Calu3 (cell line): ENCODE results near the gene SERTAD2. TPM values are rescaled to one million over a fixed set of nuclear protein-coding genes. Genes with fewer than 3 reads are reported as not detected.

ENCODE experiments used
- BruUV-seq: library from RNA; stranded (reverse); fragments of 400-500 nt; replicated peaks from 2 replicates; lab custom pipeline; 2021; lab: Mats Ljungman, UMichigan
- CTCF ChIA-PET: fragments of 300-600 bp; sonication (Branson Sonifier 250); formaldehyde crosslinking; loops from one replicate; lab custom pipeline; 2022; ENCODE audit warnings: antibody characterized with exemption; lab: Charles Lee
- DNase-seq: peaks from one replicate; pipeline ENCODE4 v3.0.0; 2022
- H3K27ac Mint-ChIP-seq: one replicate; pipeline ENCODE4 v1.8.0; 2022; ENCODE audit warnings: mixed read lengths; ENCODE audit not compliant: unreplicated experiment
- H3K27me3 Mint-ChIP-seq: one replicate; pipeline ENCODE4 v1.8.0; 2022; ENCODE audit warnings: mixed read lengths; ENCODE audit not compliant: unreplicated experiment
- H3K36me3 Mint-ChIP-seq: one replicate; pipeline ENCODE4 v1.8.0; 2022; ENCODE audit warnings: mild to moderate bottlenecking, moderate library complexity, mixed read lengths; ENCODE audit not compliant: insufficient read depth, unreplicated experiment
- H3K4me1 Mint-ChIP-seq: one replicate; pipeline ENCODE4 v1.8.0; 2022; ENCODE audit warnings: mild to moderate bottlenecking, low read depth, mixed read lengths; ENCODE audit not compliant: unreplicated experiment
- H3K4me3 Mint-ChIP-seq: one replicate; pipeline ENCODE4 v1.8.0; 2022; ENCODE audit warnings: mild to moderate bottlenecking, low read depth, moderate library complexity, mixed read lengths; ENCODE audit not compliant: unreplicated experiment
- H3K9me3 Mint-ChIP-seq: one replicate; pipeline ENCODE4 v1.8.0; 2022; ENCODE audit warnings: low read depth, mixed read lengths; ENCODE audit not compliant: unreplicated experiment
- CTCF ChIP-seq: fragments of 200-600 bp; IDR thresholded peaks from one replicate; pipeline ENCODE4 v1.8.0; 2022; ENCODE audit warnings: antibody characterized with exemption; ENCODE audit not compliant: unreplicated experiment
- intact Hi-C: fragments of 100-400 bp; cut with micrococcal nuclease; formaldehyde crosslinking; loops from one replicate; pipeline ENCODE4 v1.10.0; 2022; ENCODE audit not compliant: unreplicated experiment
- total RNA-seq: library from RNA; stranded (reverse); gene quantifications from 2 replicates; pipeline ENCODE4 v1.2.3, GENCODE V29; 2022

SERTAD2 gene
- total RNA-seq, 1 experiment from 2014 or later, result 19.2 TPM

GRCh38 chr2:64670047-64670446 is 16.3 kb upstream of the SERTAD2 start:
- Mint-ChIP-seq H3K4me3 (no peak overlapping the region), H3K4me1 (peaks cover 7% of the 10 kb centered on the region), H3K36me3 (no peaks in the 10 kb centered on the region), H3K27me3 (no peaks in the 10 kb centered on the region), H3K9me3 (no peaks in the 10 kb centered on the region), H3K27ac (no peak overlapping the region)
- CTCF ChIA-PET, result no interaction called here
- DNase-seq, result no peak
- intact Hi-C loops, result no loop called here
- TF ChIP-seq CTCF, result no peak
- BruUV-seq, result no TSS peak

GRCh38 chr2:64669288-64669687 is 15.6 kb upstream of the SERTAD2 start:
- Mint-ChIP-seq H3K4me1 (peaks cover 7% of the 10 kb centered on the region), H3K9me3 (no peaks in the 10 kb centered on the region), H3K36me3 (no peaks in the 10 kb centered on the region), H3K4me3 (no peak overlapping the region), H3K27me3 (no peaks in the 10 kb centered on the region), H3K27ac (no peak overlapping the region)
- DNase-seq, result no peak
- no TSS peak for BruUV-seq
- CTCF ChIA-PET, result no interaction called here
- intact Hi-C loops, result no loop called here
- no peak for TF ChIP-seq CTCF

GRCh38 chr2:64668542-64668941 is 14.8 kb upstream of the SERTAD2 start:
- BruUV-seq, result no TSS peak
- no peak overlapping the region for H3K27ac Mint-ChIP-seq
- H3K36me3 Mint-ChIP-seq, result no peaks in the 10 kb centered on the region
- no peak overlapping the region for H3K4me3 Mint-ChIP-seq
- H3K4me1 Mint-ChIP-seq, result peaks cover 7% of the 10 kb centered on the region
- intact Hi-C loops, result no loop called here
- H3K27me3 Mint-ChIP-seq, result no peaks in the 10 kb centered on the region
- no peak for DNase-seq
- CTCF ChIA-PET, result interaction anchor here (1.0 kb wide), 1 partner anchor 9 kb away, joined by 3 read pairs; no protein-coding TSS in a partner anchor
- TF ChIP-seq CTCF, result no peak
- H3K9me3 Mint-ChIP-seq, result no peaks in the 10 kb centered on the region

GRCh38 chr2:64667535-64667934 is 13.8 kb upstream of the SERTAD2 start:
- H3K27me3 Mint-ChIP-seq, result no peaks in the 10 kb centered on the region
- H3K4me3 Mint-ChIP-seq, result no peak overlapping the region
- no peaks in the 10 kb centered on the region for H3K36me3 Mint-ChIP-seq
- no TSS peak for BruUV-seq
- H3K9me3 Mint-ChIP-seq, result no peaks in the 10 kb centered on the region
- H3K4me1 Mint-ChIP-seq, result peaks cover 7% of the 10 kb centered on the region
- CTCF ChIA-PET, result interaction anchor here (1.0 kb wide), 1 partner anchor 10 kb away, joined by 3 read pairs; no protein-coding TSS in a partner anchor
- DNase-seq, result no peak
- no peak for TF ChIP-seq CTCF
- no peak overlapping the region for H3K27ac Mint-ChIP-seq
- intact Hi-C loops, result no loop called here
